ENCODE results near the gene COL28A1.
"Not testable (repeated sequence)": the region's sequence is repeated elsewhere in the genome, so short reads cannot be mapped to it uniquely, and the experiment has no call there.

GRCh38 chr7:7464991-7465765 lies 70.5 kb downstream of the COL28A1 start:
- not testable (repeated sequence) for TF ChIP-seq CTCF, POLR2AphosphoS5 (IDR thresholded peaks at IDR 0.05)

All from prostate gland (tissue), 2 donors.